ENCODE data around the gene ANKRD36.
"Not testable (repeated sequence)": the region's sequence is repeated elsewhere in the genome, so short reads cannot be mapped to it uniquely, and the experiment has no call there.

The ANKRD36 gene

GRCh38 chr2:97113050-97113881 is at the start of gene ANKRD36:
Gene ANKRD36, plus strand, starts transcription at chr2:97113153. Its CDS starts 587 bp downstream, at chr2:97113740.
- not testable (repeated sequence) for DNase-seq

GRCh38 chr2:97066030-97066429 is 46.9 kb upstream of the ANKRD36 start:
- DNase-seq = not testable (repeated sequence)

GRCh38 chr2:97067279-97068004 is 45.5 kb upstream of the ANKRD36 start:
- no peak for DNase-seq

GRCh38 chr2:97068074-97068473 is 44.9 kb upstream of the ANKRD36 start:
- no peak for DNase-seq

GRCh38 chr2:97068722-97069121 is 44.2 kb upstream of the ANKRD36 start:
- not testable (repeated sequence) for DNase-seq

GRCh38 chr2:97070915-97071314 is 42.0 kb upstream of the ANKRD36 start:
- DNase-seq = not testable (repeated sequence)

- DNase-seq = not testable (repeated sequence)
Observed at GRCh38 chr2:97077213-97077612, 35.7 kb upstream of the ANKRD36 start.

- DNase-seq = not testable (repeated sequence)
Observed at GRCh38 chr2:97080855-97081254, 32.1 kb upstream of the ANKRD36 start.

GRCh38 chr2:97082206-97082605 is 30.7 kb upstream of the ANKRD36 start:
- DNase-seq = not testable (repeated sequence)

- not testable (repeated sequence) for DNase-seq
Observed at GRCh38 chr2:97083516-97083915, 29.4 kb upstream of the ANKRD36 start.

GRCh38 chr2:97085093-97085492 is 27.9 kb upstream of the ANKRD36 start:
- DNase-seq = not testable (repeated sequence)

- DNase-seq = not testable (repeated sequence)
Observed at GRCh38 chr2:97088706-97089105, 24.2 kb upstream of the ANKRD36 start.

- not testable (repeated sequence) for DNase-seq
Observed at GRCh38 chr2:97092946-97093345, 20.0 kb upstream of the ANKRD36 start.

- DNase-seq = not testable (repeated sequence)
Observed at GRCh38 chr2:97093983-97094771, 18.8 kb upstream of the ANKRD36 start.

GRCh38 chr2:97094772-97095611 is 18.0 kb upstream of the ANKRD36 start, which contains the start of gene FAHD2B:
Gene FAHD2B, minus strand, starts transcription at chr2:97094882. Its CDS starts 3,176 bp downstream, at chr2:97091706.
- DNase-seq = peak; percentile 26

GRCh38 chr2:97095661-97096060 is 17.3 kb upstream of the ANKRD36 start:
- no peak for DNase-seq

- not testable (repeated sequence) for DNase-seq
Observed at GRCh38 chr2:97098786-97099372, 14.1 kb upstream of the ANKRD36 start.

- not testable (repeated sequence) for DNase-seq
Observed at GRCh38 chr2:97106878-97107277, 6.1 kb upstream of the ANKRD36 start.

- DNase-seq = not testable (repeated sequence)
Observed at GRCh38 chr2:97111246-97111645, 1.7 kb upstream of the ANKRD36 start.

- not testable (repeated sequence) for DNase-seq
Observed at GRCh38 chr2:97112320-97113049, 468 bp upstream of the ANKRD36 start.

- DNase-seq = not testable (repeated sequence)
Observed at GRCh38 chr2:97113882-97114255, 916 bp downstream of the ANKRD36 start.
